GM18907 (cell line): ENCODE data around the gene NBR1.
A peak's percentile ranks its signal among the peaks of the same experiment; 100 is the strongest.
"Not testable (repeated sequence)": the region's sequence is repeated elsewhere in the genome, so short reads cannot be mapped to it uniquely, and the experiment has no call there.

Source experiments
- ATAC-seq: cut with Tn5 transposase; IDR thresholded peaks from one replicate; pipeline ENCODE4 v1.9.1; 2021; ENCODE audit warnings: mild to moderate bottlenecking, moderate library complexity; ENCODE audit not compliant: unreplicated experiment

Gene NBR1

GRCh38 chr17:43153197-43153835 lies 17.7 kb upstream of the NBR1 start:
- ATAC-seq, result not testable (repeated sequence)

GRCh38 chr17:43155666-43156065 lies 15.3 kb upstream of the NBR1 start:
- ATAC-seq, result no peak

GRCh38 chr17:43159232-43159631 lies 11.8 kb upstream of the NBR1 start:
- not testable (repeated sequence) for ATAC-seq

- ATAC-seq, result not testable (repeated sequence)
These were observed 11.1 kb upstream of the NBR1 start for GRCh38 chr17:43159957-43160356.

- ATAC-seq, result not testable (repeated sequence)
These were observed 5.0 kb upstream of the NBR1 start for GRCh38 chr17:43165971-43166370.

- peak; percentile 33 for ATAC-seq
These were observed 1.4 kb upstream of the NBR1 start for GRCh38 chr17:43169561-43170139.

GRCh38 chr17:43170140-43170765 lies 761 bp upstream of the NBR1 start:
- ATAC-seq, result peak; percentile 69

- ATAC-seq, result no peak
These were observed 823 bp downstream of the NBR1 start for GRCh38 chr17:43171586-43172487.

GRCh38 chr17:43175213-43176118 lies 4.5 kb downstream of the NBR1 start:
- ATAC-seq, result no peak

- ATAC-seq, result no peak
These were observed 5.1 kb downstream of the NBR1 start for GRCh38 chr17:43176119-43176570.

GRCh38 chr17:43183921-43184320 lies 12.9 kb downstream of the NBR1 start:
- ATAC-seq, result no peak

- ATAC-seq, result not testable (repeated sequence)
These were observed 15.6 kb downstream of the NBR1 start for GRCh38 chr17:43186656-43187055.

GRCh38 chr17:43193251-43193650 lies 22.2 kb downstream of the NBR1 start:
- ATAC-seq, result no peak

GRCh38 chr17:43199633-43200032 lies 28.6 kb downstream of the NBR1 start:
- no peak for ATAC-seq

GRCh38 chr17:43200127-43200526 lies 29.1 kb downstream of the NBR1 start:
- ATAC-seq, result no peak

GRCh38 chr17:43203013-43203412 lies 32.0 kb downstream of the NBR1 start:
- ATAC-seq, result not testable (repeated sequence)

GRCh38 chr17:43210576-43210975 lies 39.6 kb downstream of the NBR1 start:
- ATAC-seq, result no peak

GRCh38 chr17:43211123-43211479 lies 40.1 kb downstream of the NBR1 start:
- ATAC-seq, result no peak

- peak; percentile 71 for ATAC-seq
These were observed 40.7 kb downstream of the NBR1 start, which contains the start of gene TMEM106A for GRCh38 chr17:43211480-43212402. TSS of gene TMEM106A (plus strand) at chr17:43211875. CDS start at chr17:43213042, 1,167 bp downstream.
